Brain microvascular endothelial cell (primary cell): ENCODE measurements around the gene PLCG1.

ENCODE experiments used
- DNase-seq: peaks from one replicate; pipeline ENCODE4 v3.0.0-alpha.2; 2020
- H3K27ac ChIP-seq: fragments of 250-450 bp; sonication (Bioruptor Pico); 2 replicates; pipeline ENCODE4 v1.5.1; 2020; ENCODE audit warnings: mild to moderate bottlenecking, moderate library complexity
- H3K27me3 ChIP-seq: fragments of 250-450 bp; sonication (Bioruptor Pico); replicated peaks from 2 replicates; pipeline ENCODE4 v1.5.1; 2020; ENCODE audit warnings: mild to moderate bottlenecking
- H3K36me3 ChIP-seq: fragments of 250-450 bp; sonication (Bioruptor Pico); replicated peaks from 2 replicates; pipeline ENCODE4 v1.5.1; 2020; ENCODE audit warnings: mild to moderate bottlenecking
- H3K4me3 ChIP-seq: 2 replicates; pipeline ENCODE4 v1.5.1; 2011; ENCODE audit warnings: low read depth, mild to moderate bottlenecking, control low read depth, low read length, moderate library complexity
- in situ Hi-C: cut with HindIII; loops from 2 replicates; pipeline ENCODE4 v1.10.0; 2017; ENCODE audit warnings: low sequenced_read_pairs, low pct_ligation_motif_present
- TF ChIP-seq, protein P1 (sequence below): IDR thresholded peaks from 2 replicates; pipeline ENCODE4 v1.5.1; 2011; ENCODE audit warnings: low read depth, mild to moderate bottlenecking, moderate library complexity, low read length, control low read depth, inconsistent platforms; ENCODE audit errors: missing control alignments

PLCG1 gene

GRCh38 chr20:41169162-41169690 lies 31.9 kb downstream of the PLCG1 start:
- TF ChIP-seq, protein P1, sequence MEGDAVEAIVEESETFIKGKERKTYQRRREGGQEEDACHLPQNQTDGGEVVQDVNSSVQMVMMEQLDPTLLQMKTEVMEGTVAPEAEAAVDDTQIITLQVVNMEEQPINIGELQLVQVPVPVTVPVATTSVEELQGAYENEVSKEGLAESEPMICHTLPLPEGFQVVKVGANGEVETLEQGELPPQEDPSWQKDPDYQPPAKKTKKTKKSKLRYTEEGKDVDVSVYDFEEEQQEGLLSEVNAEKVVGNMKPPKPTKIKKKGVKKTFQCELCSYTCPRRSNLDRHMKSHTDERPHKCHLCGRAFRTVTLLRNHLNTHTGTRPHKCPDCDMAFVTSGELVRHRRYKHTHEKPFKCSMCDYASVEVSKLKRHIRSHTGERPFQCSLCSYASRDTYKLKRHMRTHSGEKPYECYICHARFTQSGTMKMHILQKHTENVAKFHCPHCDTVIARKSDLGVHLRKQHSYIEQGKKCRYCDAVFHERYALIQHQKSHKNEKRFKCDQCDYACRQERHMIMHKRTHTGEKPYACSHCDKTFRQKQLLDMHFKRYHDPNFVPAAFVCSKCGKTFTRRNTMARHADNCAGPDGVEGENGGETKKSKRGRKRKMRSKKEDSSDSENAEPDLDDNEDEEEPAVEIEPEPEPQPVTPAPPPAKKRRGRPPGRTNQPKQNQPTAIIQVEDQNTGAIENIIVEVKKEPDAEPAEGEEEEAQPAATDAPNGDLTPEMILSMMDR, result no peak
- no peak overlapping the region for H3K27ac ChIP-seq
- no peak overlapping the region for H3K4me3 ChIP-seq
- H3K27me3 ChIP-seq, result no peaks in the 10 kb centered on the region
- in situ Hi-C loops, result no loop called here
- H3K36me3 ChIP-seq, result peaks cover 72% of the 10 kb centered on the region
- no peak for DNase-seq

GRCh38 chr20:41169791-41170351 lies 32.5 kb downstream of the PLCG1 start:
- Histone ChIP-seq H3K36me3 (peaks cover 72% of the 10 kb centered on the region), H3K4me3 (no peak overlapping the region), H3K27ac (no peak overlapping the region), H3K27me3 (no peaks in the 10 kb centered on the region)
- TF ChIP-seq, protein P1, result no peak
- DNase-seq, result peak; percentile 63
- in situ Hi-C loops, result no loop called here

- DNase-seq, result no peak
- in situ Hi-C loops, result no loop called here
- Histone ChIP-seq H3K27ac (no peak overlapping the region), H3K27me3 (no peaks in the 10 kb centered on the region), H3K4me3 (no peak overlapping the region), H3K36me3 (peaks cover 68% of the 10 kb centered on the region)
- TF ChIP-seq, protein P1, result no peak
Observed at GRCh38 chr20:41170386-41171105, 33.2 kb downstream of the PLCG1 start.

GRCh38 chr20:41171736-41172295 lies 34.5 kb downstream of the PLCG1 start:
- no peak for DNase-seq
- H3K27ac ChIP-seq, result no peak overlapping the region
- TF ChIP-seq, protein P1, result no peak
- in situ Hi-C loops, result no loop called here
- no peak overlapping the region for H3K4me3 ChIP-seq
- peaks cover 63% of the 10 kb centered on the region for H3K36me3 ChIP-seq
- H3K27me3 ChIP-seq, result no peaks in the 10 kb centered on the region

DNA sequence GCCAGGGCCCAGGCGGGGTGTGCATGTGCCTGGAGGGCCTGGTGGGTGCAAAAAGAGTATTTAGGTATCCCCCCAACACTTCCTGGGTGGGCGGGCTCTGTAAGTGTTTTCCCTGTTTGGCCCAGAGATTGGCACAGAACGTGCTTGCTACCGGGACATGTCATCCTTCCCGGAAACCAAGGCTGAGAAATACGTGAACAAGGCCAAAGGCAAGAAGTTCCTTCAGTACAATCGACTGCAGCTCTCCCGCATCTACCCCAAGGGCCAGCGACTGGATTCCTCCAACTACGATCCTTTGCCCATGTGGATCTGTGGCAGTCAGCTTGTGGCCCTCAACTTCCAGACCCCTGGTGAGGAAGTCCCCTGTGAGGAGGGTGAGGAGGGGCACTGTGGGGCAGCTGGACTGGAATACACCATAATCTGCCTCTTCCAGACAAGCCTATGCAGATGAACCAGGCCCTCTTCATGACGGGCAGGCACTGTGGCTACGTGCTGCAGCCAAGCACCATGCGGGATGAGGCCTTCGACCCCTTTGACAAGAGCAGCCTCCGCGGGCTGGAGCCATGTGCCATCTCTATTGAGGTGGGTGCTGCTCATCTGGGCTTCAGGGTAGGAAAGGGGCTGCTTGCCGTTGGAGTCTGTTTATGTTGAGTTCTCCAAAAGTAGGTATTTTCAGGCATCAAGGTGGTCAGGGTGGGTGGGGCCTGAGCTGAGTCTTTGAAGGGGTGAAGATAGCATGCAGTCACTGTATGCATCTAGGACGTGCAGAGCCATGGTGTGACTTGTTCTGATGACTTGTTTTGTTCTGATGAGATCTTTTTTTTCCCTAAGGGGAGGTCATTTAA lies 35.2 kb downstream of the PLCG1 start:
- in situ Hi-C loops, result no loop called here
- TF ChIP-seq, protein P1, result no peak
- DNase-seq, result no peak
- H3K27me3 ChIP-seq, result no peaks in the 10 kb centered on the region
- H3K4me3 ChIP-seq, result no peak overlapping the region
- H3K36me3 ChIP-seq, result peaks cover 62% of the 10 kb centered on the region
- no peak overlapping the region for H3K27ac ChIP-seq
